Thymus (tissue), 11 donors: Measurements from ENCODE around the gene NPC1L1. TPM values are rescaled to one million over a fixed set of nuclear protein-coding genes. Genes with fewer than 3 reads are reported as not detected.
A peak's percentile ranks its signal among the peaks of the same experiment; 100 is the strongest.

ENCODE experiments used
- DNase-seq, 9 donors: peaks; one replicate each; pipeline ENCODE4 v3.0.0-alpha.2; 2013; ENCODE audit warnings: low spot score in 9 of 9, low read depth in 6 of 9, missing footprints in 1 of 9
- H3K27ac ChIP-seq, 2 donors: one replicate each; pipeline ENCODE4 v1.5.1; 2013; ENCODE audit warnings: control low read depth in 1 of 2, low read depth in 1 of 2, low read length in 1 of 2, mild to moderate bottlenecking in 1 of 2, moderate library complexity in 1 of 2
- H3K27me3 ChIP-seq, 2 donors: one replicate each; pipeline ENCODE4 v1.5.1; 2013; ENCODE audit warnings: low read length in 1 of 2; ENCODE audit not compliant: control insufficient read depth in 2 of 2, insufficient read depth in 1 of 2
- H3K36me3 ChIP-seq, 2 donors: one replicate each; pipeline ENCODE4 v1.5.1; 2013; ENCODE audit warnings: low read length in 1 of 2, mild to moderate bottlenecking in 1 of 2, moderate library complexity in 1 of 2; ENCODE audit not compliant: control insufficient read depth in 2 of 2, insufficient read depth in 2 of 2
- H3K4me1 ChIP-seq, 2 donors: one replicate each; pipeline ENCODE4 v1.5.1; 2013; ENCODE audit warnings: low read length in 2 of 2; ENCODE audit not compliant: control insufficient read depth in 2 of 2, insufficient read depth in 2 of 2
- H3K4me3 ChIP-seq, 2 donors: one replicate each; pipeline ENCODE4 v1.5.1; 2013; ENCODE audit warnings: low read length in 2 of 2, control low read depth in 1 of 2, mild to moderate bottlenecking in 1 of 2
- H3K9me3 ChIP-seq, 2 donors: one replicate each; pipeline ENCODE4 v1.5.1; 2013; ENCODE audit warnings: low read length in 1 of 2, mild to moderate bottlenecking in 1 of 2; ENCODE audit not compliant: control insufficient read depth in 2 of 2, insufficient read depth in 1 of 2
- WGBS: extraction: QIAGEN DNeasy Blood & Tissue Kit; methylation state at CpG from one replicate; pipeline ENCODE4 v1.1.7; 2013; 5-methylcytosine and 5-hydroxymethylcytosine counted together
- polyA plus RNA-seq: library from polyadenylated mRNA; stranded (reverse); fragments of 200-250 nt; gene quantifications from one replicate; pipeline ENCODE4 v1.2.3, GENCODE V29; 2013
- total RNA-seq: library from RNA; stranded (reverse); fragments of 120-200 nt; gene quantifications from one replicate; pipeline ENCODE4 v1.2.4, GENCODE V29; 2013
- donor health status: healthy.

The NPC1L1 gene
- total and polyA plus RNA-seq, 2 donors = under 0.01 to 0.14 TPM

- Histone ChIP-seq H3K4me1 (no peaks in the 10 kb centered on the region), H3K4me3 (no peak overlapping the region), H3K9me3 (no peaks in the 10 kb centered on the region), H3K27me3 (peaks cover 0 to 9% of the 10 kb centered on the region in 2 donors), H3K27ac (no peak overlapping the region), H3K36me3 (no peaks in the 10 kb centered on the region)
- DNase-seq = no peak
- 74% methylated on average over 4 of the region's 4 CpGs for WGBS
These were observed 42.7 kb downstream of the NPC1L1 start for GRCh38 chr7:44498230-44498954.

GRCh38 chr7:44497155-44498027 lies 43.7 kb downstream of the NPC1L1 start:
- H3K4me3 ChIP-seq = no peak overlapping the region
- DNase-seq = no peak
- H3K9me3 ChIP-seq = no peaks in the 10 kb centered on the region
- H3K27me3 ChIP-seq = peaks cover 0 to 9% of the 10 kb centered on the region in 2 donors
- H3K27ac ChIP-seq = no peak overlapping the region
- H3K36me3 ChIP-seq = no peaks in the 10 kb centered on the region
- WGBS = 98% methylated on average over 5 of the region's 5 CpGs
- no peaks in the 10 kb centered on the region for H3K4me1 ChIP-seq

DNA sequence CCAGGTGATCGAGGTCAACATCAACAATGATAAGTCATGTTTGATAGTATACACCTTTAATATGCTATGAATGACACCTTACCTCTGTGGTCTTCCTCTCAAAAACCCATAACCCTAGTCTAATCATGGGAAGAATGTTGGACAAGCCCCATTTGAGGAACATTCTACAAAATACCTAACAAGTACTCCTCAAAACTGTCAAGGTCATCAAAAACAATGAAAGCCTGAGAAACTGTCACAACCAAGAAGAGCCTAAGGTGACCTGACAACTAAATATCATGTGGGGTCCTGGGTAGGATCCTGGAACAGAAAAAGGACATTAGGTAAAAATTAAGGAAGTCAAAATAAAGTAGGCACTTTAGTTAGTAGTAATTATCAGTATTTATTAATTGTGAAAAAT lies 44.7 kb downstream of the NPC1L1 start:
- Histone ChIP-seq H3K9me3 (no peaks in the 10 kb centered on the region), H3K4me3 (no peak overlapping the region), H3K27me3 (peaks cover 0 to 9% of the 10 kb centered on the region in 2 donors), H3K4me1 (no peaks in the 10 kb centered on the region), H3K36me3 (no peaks in the 10 kb centered on the region), H3K27ac (no peak overlapping the region)
- no peak for DNase-seq
- 92% methylated on average over 1 of the region's 1 CpG for WGBS

GRCh38 chr7:44494960-44495359 lies 46.2 kb downstream of the NPC1L1 start:
- Histone ChIP-seq H3K27ac (no peak overlapping the region), H3K4me3 (no peak overlapping the region), H3K27me3 (peaks cover 0 to 9% of the 10 kb centered on the region in 2 donors), H3K36me3 (no peaks in the 10 kb centered on the region), H3K9me3 (no peaks in the 10 kb centered on the region), H3K4me1 (no peaks in the 10 kb centered on the region)
- DNase-seq = no peak
- 91% methylated on average over 2 of the region's 2 CpGs for WGBS

DNA sequence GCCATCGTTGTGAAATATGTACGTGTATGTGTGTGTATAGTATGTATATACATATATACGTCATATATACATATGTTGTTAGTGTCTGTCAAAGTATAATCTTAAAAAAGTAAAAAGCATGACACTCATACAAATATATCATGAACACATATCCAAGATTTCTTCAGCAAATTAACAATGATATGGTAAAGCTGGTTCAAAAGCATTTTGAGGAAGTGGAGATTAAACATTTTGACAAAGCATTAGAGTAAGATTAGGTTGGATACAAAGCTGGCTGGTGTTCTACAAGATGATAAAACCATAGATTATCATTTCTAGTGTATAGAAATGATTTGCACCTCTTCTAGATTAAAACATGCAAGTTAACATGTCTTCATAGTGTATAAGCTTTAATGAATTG lies 49.9 kb downstream of the NPC1L1 start:
- H3K27me3 ChIP-seq = peaks cover 0 to 4% of the 10 kb centered on the region in 2 donors
- H3K27ac ChIP-seq = no peak overlapping the region
- DNase-seq = no peak
- H3K4me1 ChIP-seq = peaks cover 7 to 8% of the 10 kb centered on the region in 2 donors
- no peaks in the 10 kb centered on the region for H3K36me3 ChIP-seq
- peak overlapping the region; percentile 78 to 89 for H3K4me3 ChIP-seq
- 20% methylated on average over 3 of the region's 3 CpGs for WGBS
- no peaks in the 10 kb centered on the region for H3K9me3 ChIP-seq

- WGBS = under 1% methylated on average over 63 of the region's 63 CpGs
- Histone ChIP-seq H3K9me3 (no peaks in the 10 kb centered on the region), H3K27me3 (peaks cover 0 to 2% of the 10 kb centered on the region in 2 donors)
These were observed 50.6 kb downstream of the NPC1L1 start, which contains the start of gene NUDCD3 for GRCh38 chr7:44490351-44491200. TSS of gene NUDCD3 (minus strand) at chr7:44490658. CDS start at chr7:44490600, 58 bp downstream.

GRCh38 chr7:44489955-44490350 lies 51.2 kb downstream of the NPC1L1 start:
- Histone ChIP-seq H3K9me3 (peaks cover 0 to under 1% of the 10 kb centered on the region in 2 donors), H3K27me3 (no peaks in the 10 kb centered on the region), H3K36me3 (peaks cover 2 to 9% of the 10 kb centered on the region in 2 donors), H3K4me3 (peak overlapping the region; percentile 78 to 89), H3K27ac (peak overlapping the region; percentile 93 to 95), H3K4me1 (peaks cover 7 to 8% of the 10 kb centered on the region in 2 donors)
- peak in 5 of 9 donors; percentile 8 to 48 (median 21) for DNase-seq
- WGBS = under 1% methylated on average over 19 of the region's 19 CpGs

More at GRCh38 chr7:44490351-44491200, 50.6 kb downstream of the NPC1L1 start, which contains the start of gene NUDCD3:
- H3K36me3 ChIP-seq = peaks cover 0 to 3% of the 10 kb centered on the region in 2 donors
- H3K4me1 ChIP-seq = peaks cover 7 to 8% of the 10 kb centered on the region in 2 donors
- peak; percentile 72 to 94 (median 85) for DNase-seq
- H3K27ac ChIP-seq = peak within 1 kb of the TSS; percentile 93 to 95
- peak within 1 kb of the TSS; percentile 78 to 89 for H3K4me3 ChIP-seq

- peaks cover 7 to 8% of the 10 kb centered on the region in 2 donors for H3K4me1 ChIP-seq
These were observed 52.2 kb downstream of the NPC1L1 start for GRCh38 chr7:44488955-44489354.

More at GRCh38 chr7:44488955-44489354, 52.2 kb downstream of the NPC1L1 start:
- WGBS = over 99% methylated on average over 3 of the region's 3 CpGs
- Histone ChIP-seq H3K27me3 (no peaks in the 10 kb centered on the region), H3K4me3 (no peak overlapping the region), H3K9me3 (peaks cover 0 to 3% of the 10 kb centered on the region in 2 donors), H3K27ac (no peak overlapping the region), H3K36me3 (peaks cover 12 to 19% of the 10 kb centered on the region in 2 donors)
- no peak for DNase-seq
